ENCODE data around the gene MFRP.
A peak's percentile ranks its signal among the peaks of the same experiment; 100 is the strongest.

MFRP gene

DNA sequence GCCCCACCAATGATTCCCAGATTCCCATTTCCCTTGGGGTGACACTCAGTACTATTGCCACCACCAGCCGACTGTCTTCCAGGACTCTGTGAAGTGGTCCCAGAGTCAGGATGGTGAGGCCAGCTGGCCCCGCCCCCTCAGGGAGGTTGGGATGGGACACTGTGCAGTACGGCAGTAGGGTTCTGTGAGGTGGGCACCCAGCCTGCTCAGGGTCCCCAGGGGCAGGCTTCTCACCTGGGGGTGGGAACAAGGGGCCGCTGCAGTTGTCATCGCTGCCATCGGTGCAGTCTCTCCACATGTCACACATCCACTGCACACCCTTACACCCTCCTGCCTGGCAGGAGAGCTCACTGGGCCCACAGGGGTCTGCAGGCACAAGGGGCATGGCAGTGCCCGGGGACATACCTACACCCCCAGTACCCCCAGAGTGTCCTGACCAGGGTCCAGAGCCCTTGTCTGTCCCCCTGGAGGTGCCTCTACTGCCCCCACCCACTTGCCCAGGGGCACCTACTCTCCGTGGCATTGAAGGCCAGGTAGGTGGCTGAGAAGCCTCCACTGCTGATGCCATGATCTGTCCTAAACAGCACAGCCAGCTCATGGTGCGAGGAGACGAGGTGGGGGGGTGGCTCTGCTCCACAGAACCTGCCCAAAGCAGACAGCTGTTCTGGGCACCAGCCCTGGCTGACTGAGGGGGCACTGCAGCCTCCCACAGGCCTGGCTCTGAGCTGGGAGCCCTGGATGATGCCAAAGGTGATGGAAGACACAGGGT, 4.0 kb downstream of the MFRP start:
- H3K27ac ChIP-seq, result no peak overlapping the region
- TF ChIP-seq, protein P1, sequence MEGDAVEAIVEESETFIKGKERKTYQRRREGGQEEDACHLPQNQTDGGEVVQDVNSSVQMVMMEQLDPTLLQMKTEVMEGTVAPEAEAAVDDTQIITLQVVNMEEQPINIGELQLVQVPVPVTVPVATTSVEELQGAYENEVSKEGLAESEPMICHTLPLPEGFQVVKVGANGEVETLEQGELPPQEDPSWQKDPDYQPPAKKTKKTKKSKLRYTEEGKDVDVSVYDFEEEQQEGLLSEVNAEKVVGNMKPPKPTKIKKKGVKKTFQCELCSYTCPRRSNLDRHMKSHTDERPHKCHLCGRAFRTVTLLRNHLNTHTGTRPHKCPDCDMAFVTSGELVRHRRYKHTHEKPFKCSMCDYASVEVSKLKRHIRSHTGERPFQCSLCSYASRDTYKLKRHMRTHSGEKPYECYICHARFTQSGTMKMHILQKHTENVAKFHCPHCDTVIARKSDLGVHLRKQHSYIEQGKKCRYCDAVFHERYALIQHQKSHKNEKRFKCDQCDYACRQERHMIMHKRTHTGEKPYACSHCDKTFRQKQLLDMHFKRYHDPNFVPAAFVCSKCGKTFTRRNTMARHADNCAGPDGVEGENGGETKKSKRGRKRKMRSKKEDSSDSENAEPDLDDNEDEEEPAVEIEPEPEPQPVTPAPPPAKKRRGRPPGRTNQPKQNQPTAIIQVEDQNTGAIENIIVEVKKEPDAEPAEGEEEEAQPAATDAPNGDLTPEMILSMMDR (conservative IDR thresholded peaks at IDR 0.05), result no peak
- TF ChIP-seq ZFX (IDR thresholded peaks at IDR 0.05), result no peak

DNA sequence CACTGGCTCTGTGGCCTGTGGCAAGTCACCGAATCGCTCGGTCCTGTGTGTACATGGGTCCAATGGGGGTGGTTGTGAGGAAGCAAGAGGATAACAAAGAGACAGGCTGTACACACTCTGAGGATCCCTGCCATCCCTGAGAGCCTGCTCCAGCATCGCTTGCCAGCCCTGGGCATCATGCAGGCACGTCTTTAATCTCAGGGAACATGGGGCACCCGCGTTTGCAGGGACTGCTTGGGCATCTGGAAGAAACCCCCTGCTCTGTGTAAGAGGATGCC, 4.5 kb downstream of the MFRP start:
- TF ChIP-seq ZFX (IDR thresholded peaks at IDR 0.05), result no peak
- TF ChIP-seq, protein P1 (conservative IDR thresholded peaks at IDR 0.05), result no peak
- H3K27ac ChIP-seq, result no peak overlapping the region

DNA sequence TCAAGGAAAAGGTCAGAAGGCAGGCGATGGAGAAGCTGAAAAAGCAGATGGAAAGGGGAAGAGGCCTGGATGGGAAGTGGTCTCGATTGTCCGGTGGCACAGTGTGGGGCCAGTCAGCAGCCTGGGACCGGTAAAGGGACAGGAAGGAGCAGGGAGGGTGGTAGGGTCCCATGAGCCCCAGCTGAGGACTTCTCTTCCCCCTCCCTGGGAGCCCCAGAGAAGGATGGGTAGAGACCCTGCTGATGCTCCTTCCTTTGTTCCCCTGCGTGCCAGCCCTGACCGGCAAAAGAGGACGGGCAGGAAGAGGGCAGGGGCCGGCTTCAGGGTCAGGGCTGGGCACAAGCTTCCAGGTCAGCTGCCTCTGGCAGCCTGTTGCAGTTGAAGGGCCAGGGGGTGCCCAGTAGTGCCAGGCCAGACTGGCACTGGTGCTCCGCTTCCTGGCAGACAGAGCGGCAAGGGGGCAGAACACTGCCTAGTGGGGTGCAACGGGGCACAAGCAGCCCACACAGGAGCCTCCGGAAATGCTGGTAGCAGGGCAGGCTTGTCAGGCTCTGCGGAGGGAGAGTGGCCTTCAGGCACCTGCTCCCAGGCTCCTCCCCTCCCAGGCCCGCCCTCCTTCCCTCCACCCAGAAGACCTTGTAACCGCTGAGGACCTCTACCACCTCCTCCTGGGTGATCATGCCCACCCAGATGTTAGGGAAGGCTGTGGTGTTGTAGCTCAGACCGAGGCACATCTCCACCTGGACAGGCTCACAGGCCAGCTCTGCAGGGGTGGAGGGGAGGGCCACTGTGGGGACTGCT, 5.1 kb downstream of the MFRP start:
- no peak overlapping the region for H3K27ac ChIP-seq
- TF ChIP-seq, protein P1 (conservative IDR thresholded peaks at IDR 0.05), result no peak
- no peak for TF ChIP-seq ZFX (IDR thresholded peaks at IDR 0.05)

DNA sequence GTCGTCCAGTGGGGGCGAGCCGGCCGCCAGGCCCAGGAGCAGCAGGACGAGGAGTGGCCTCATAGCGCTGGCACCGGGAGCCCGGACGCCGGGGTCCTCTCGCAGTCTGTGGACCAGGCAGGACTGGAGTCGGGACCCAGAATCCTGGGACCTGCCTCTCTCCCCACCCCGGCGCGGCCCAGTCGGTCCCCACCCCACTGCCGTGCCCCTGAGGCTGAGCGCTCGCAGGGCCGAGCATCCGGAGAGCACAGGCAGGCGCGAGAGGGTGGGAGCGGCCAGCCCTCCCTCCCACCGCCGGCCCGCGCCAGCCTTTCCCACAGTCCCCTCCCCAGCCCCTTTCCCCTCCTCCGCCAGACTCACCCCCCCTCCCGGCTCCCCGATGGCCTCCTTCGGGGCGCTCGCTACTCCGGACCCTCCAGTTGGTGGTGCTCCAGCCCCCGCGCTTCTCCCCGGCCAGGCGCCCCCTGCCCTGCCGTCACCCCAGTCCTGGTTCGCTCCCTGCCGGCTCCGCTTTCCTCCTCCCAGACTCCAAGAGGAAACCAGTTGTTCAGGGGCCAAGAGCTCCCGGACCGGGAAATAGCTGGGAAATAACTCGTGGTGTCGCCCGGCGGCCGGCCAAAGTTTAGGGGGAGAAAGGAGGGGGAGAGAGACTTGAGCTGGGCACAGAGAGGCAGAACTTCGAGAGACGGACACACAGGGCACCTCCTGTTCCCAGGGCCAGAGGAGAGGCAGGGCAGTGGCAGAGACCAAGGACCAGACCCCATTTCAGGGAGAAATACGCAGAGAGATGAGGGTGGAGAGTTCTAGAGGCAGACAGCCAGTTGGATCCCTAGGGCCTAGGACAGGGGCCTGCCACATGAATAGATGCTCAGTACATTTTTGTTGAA, 5.9 kb downstream of the MFRP start, which contains the start of gene C1QTNF5:
Gene C1QTNF5 (minus strand): TSS at position 549 of the 887 bp plus-strand sequence. CDS start 486 bp downstream, at position 63.
- H3K27ac ChIP-seq, result no peak within 1 kb of the TSS; the same call in 1 of the 2 replicates
- TF ChIP-seq, protein P1 (conservative IDR thresholded peaks at IDR 0.05), result no peak
- TF ChIP-seq ZFX (IDR thresholded peaks at IDR 0.05), result no peak

DNA sequence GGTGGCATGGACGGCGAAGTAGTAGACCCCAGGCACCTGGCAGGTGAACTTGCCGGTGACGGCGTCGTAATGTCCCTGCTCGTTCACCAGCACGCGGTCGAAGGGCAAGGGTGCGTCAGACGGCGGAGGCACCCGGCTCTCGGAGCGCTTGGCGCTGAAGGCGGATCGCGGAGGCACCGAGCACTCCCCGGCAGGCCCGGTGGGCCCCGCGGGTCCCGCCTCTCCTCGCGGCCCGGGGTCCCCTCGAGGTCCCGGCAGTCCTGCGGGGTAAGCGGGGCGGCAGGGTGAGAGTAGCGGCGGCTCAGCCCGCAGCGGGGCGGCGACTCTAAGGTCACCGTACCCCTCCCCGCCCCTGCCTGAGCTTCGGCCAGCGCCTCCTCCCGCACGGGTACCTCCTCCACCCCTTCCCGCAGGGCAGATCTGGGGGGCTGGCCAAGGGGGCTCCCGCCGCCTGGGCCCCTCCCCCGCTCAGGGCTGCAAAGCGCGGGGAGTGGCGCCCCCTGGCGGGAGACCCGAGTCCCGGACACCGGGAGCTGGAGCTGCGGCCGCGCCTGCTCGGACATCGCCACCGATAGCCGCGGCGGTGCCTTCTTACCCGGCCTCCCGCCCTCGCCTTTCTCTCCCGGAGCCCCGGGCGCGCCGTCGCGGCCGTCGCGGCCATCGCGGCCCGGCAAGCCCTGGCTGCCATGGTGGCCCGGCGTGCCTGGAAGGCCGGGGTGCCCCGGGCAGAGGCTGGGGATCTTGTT, 6.7 kb downstream of the MFRP start:
- no peak overlapping the region; the same call in 1 of the 2 replicates for H3K27ac ChIP-seq
- TF ChIP-seq, protein P1 (conservative IDR thresholded peaks at IDR 0.05), result peak; percentile 98
- TF ChIP-seq ZFX (IDR thresholded peaks at IDR 0.05), result no peak

DNA sequence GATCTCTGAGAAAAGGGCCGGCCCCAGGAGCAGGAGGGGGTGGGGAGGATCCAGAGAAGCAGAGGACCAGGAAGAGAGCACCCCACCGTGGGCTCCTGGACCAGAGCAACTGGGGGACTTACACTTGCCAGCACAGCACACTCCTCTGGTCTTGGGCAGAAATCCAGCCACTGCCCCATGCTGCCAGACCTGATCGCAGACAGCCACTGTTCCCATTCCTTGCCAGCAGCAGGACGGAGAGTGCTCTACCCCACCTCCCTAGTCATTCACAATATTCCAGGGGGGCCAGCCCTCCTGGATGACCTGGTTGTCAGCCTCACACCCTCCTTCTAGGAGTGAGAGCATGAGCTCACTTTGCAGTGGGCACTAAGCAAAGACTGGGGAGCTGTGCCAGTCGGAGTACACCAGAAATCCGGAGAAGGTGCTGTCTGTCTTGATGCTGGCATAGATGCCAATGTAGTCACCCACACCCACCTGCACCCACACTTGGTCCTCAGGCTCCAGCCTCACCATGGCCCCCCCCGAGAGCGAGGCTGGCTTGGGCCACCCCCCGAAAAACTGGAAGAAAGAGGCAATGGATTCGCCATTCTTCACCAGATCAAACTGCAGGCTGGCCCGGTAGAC, 7.4 kb downstream of the MFRP start:
- no peak for TF ChIP-seq ZFX (IDR thresholded peaks at IDR 0.05)
- TF ChIP-seq, protein P1 (conservative IDR thresholded peaks at IDR 0.05), result no peak
- no peak overlapping the region for H3K27ac ChIP-seq
